Cardiac muscle cell (in vitro differentiated cells and primary cell): ENCODE data around the gene RBKS. TPM values are rescaled to one million over a fixed set of nuclear protein-coding genes. Genes with fewer than 3 reads are reported as not detected.

Experiments used
- DNase-seq, 2 donors: peaks; one replicate each; pipeline versions ENCODE4 v3.0.0 to v3.0.0-alpha.2; 2010 to 2017; ENCODE audit warnings: low read depth in 1 of 2, low spot score in 1 of 2
- H3K27ac ChIP-seq: fragments of 200-600 bp; sonication (generic); 2 replicates; pipeline ENCODE4 v1.5.1; 2016
- H3K27me3 ChIP-seq: fragments of 200-600 bp; sonication (generic); 2 replicates; pipeline ENCODE4 v1.6.0; 2016; ENCODE audit warnings: control low read depth
- H3K36me3 ChIP-seq: fragments of 200-600 bp; sonication (generic); 2 replicates; pipeline ENCODE4 v1.5.1; 2016; ENCODE audit warnings: control low read depth
- H3K4me1 ChIP-seq: fragments of 200-600 bp; sonication (generic); 2 replicates; pipeline ENCODE4 v1.8.1; 2017; ENCODE audit warnings: low read depth, mild to moderate bottlenecking, mixed run types
- H3K4me3 ChIP-seq: fragments of 200-600 bp; sonication (generic); 2 replicates; pipeline ENCODE4 v1.5.1; 2016; ENCODE audit warnings: mild to moderate bottlenecking
- H3K9me3 ChIP-seq: fragments of 200-600 bp; sonication (generic); 2 replicates; pipeline ENCODE4 v1.5.1; 2017; ENCODE audit warnings: low read depth, mild to moderate bottlenecking, control low read depth
- CTCF ChIP-seq: IDR thresholded peaks from 2 replicates; pipeline ENCODE4 v1.5.1; 2012; ENCODE audit warnings: low read depth, mild to moderate bottlenecking, low read length
- polyA plus RNA-seq: library from polyadenylated mRNA; unstranded; fragments of >200 nt; fragmentation: Nextera tagmentation; extraction: Ambion mirVana; gene quantifications from 2 replicates; pipeline ENCODE4 v1.2.1, GENCODE V29; 2016
- total RNA-seq: library from RNA; depleted of rRNA; stranded (reverse); fragments of >200 nt; gene quantifications from 2 replicates; pipeline ENCODE4 v1.2.3, GENCODE V29; 2016

The RBKS gene
- total and polyA plus RNA-seq, 2 experiments from 2014 or later = 4.1 to 6.9 TPM

GRCh38 chr2:27810455-27810854, 79.7 kb downstream of the RBKS start:
- Histone ChIP-seq H3K27me3 (no peaks in the 10 kb centered on the region), H3K36me3 (no peaks in the 10 kb centered on the region), H3K4me1 (no peaks in the 10 kb centered on the region), H3K27ac (no peak overlapping the region), H3K9me3 (no peaks in the 10 kb centered on the region), H3K4me3 (no peak overlapping the region)
- DNase-seq = no peak
- TF ChIP-seq CTCF = no peak

GRCh38 chr2:27809761-27810241, 80.4 kb downstream of the RBKS start:
- H3K4me1 ChIP-seq = no peaks in the 10 kb centered on the region
- no peak overlapping the region for H3K27ac ChIP-seq
- H3K4me3 ChIP-seq = no peak overlapping the region
- H3K9me3 ChIP-seq = no peaks in the 10 kb centered on the region
- no peaks in the 10 kb centered on the region for H3K27me3 ChIP-seq
- no peak for TF ChIP-seq CTCF
- H3K36me3 ChIP-seq = no peaks in the 10 kb centered on the region
- peak in 1 of 2 donors; percentile 65 for DNase-seq

GRCh38 chr2:27808984-27809383, 81.2 kb downstream of the RBKS start:
- Histone ChIP-seq H3K4me3 (no peak overlapping the region), H3K27me3 (no peaks in the 10 kb centered on the region), H3K27ac (no peak overlapping the region), H3K9me3 (no peaks in the 10 kb centered on the region), H3K36me3 (no peaks in the 10 kb centered on the region), H3K4me1 (no peaks in the 10 kb centered on the region)
- no peak for TF ChIP-seq CTCF
- no peak for DNase-seq

- no peak for TF ChIP-seq CTCF
- Histone ChIP-seq H3K27ac (no peak overlapping the region), H3K27me3 (no peaks in the 10 kb centered on the region), H3K9me3 (no peaks in the 10 kb centered on the region), H3K4me1 (no peaks in the 10 kb centered on the region), H3K4me3 (no peak overlapping the region), H3K36me3 (no peaks in the 10 kb centered on the region)
- DNase-seq = no peak
These were observed 81.8 kb downstream of the RBKS start for GRCh38 chr2:27808418-27808817.

GRCh38 chr2:27807476-27807875, 82.7 kb downstream of the RBKS start:
- peak; percentile 68 for TF ChIP-seq CTCF
- no peaks in the 10 kb centered on the region for H3K27me3 ChIP-seq
- no peaks in the 10 kb centered on the region for H3K9me3 ChIP-seq
- no peak overlapping the region for H3K27ac ChIP-seq
- DNase-seq = peak; percentile 40 to 58
- H3K4me3 ChIP-seq = no peak overlapping the region
- no peaks in the 10 kb centered on the region for H3K36me3 ChIP-seq
- H3K4me1 ChIP-seq = no peaks in the 10 kb centered on the region
